NCI-H524 treated with DMSO at 0.1 percent for 48 hours (cell line): ENCODE data around the gene NLRP3.
"Not testable (repeated sequence)": the region's sequence is repeated elsewhere in the genome, so short reads cannot be mapped to it uniquely, and the experiment has no call there.

Experiments
- DNase-seq: peaks from one replicate; lab custom pipeline; 2025; lab: John Stamatoyannopoulos, UW

The NLRP3 gene

GRCh38 chr1:247415423-247416361 is at the start of gene NLRP3:
Gene NLRP3 (plus strand): TSS chr1:247416173. CDS start chr1:247418801, 2,628 bp downstream.
- DNase-seq, result no peak

GRCh38 chr1:247366345-247366744 is 49.6 kb upstream of the NLRP3 start:
- DNase-seq, result not testable (repeated sequence)

GRCh38 chr1:247366926-247367645 is 48.9 kb upstream of the NLRP3 start:
- no peak for DNase-seq

GRCh38 chr1:247367786-247368422 is 48.1 kb upstream of the NLRP3 start:
- DNase-seq, result no peak

- no peak for DNase-seq
These were observed 47.4 kb upstream of the NLRP3 start for GRCh38 chr1:247368490-247369145.

- DNase-seq, result no peak
These were observed 44.9 kb upstream of the NLRP3 start for GRCh38 chr1:247370786-247371732.

- no peak for DNase-seq
These were observed 44.1 kb upstream of the NLRP3 start for GRCh38 chr1:247371801-247372259.

- DNase-seq, result no peak
These were observed 42.2 kb upstream of the NLRP3 start for GRCh38 chr1:247373721-247374141.

- DNase-seq, result not testable (repeated sequence)
These were observed 41.2 kb upstream of the NLRP3 start for GRCh38 chr1:247374651-247375334.

- DNase-seq, result no peak
These were observed 40.2 kb upstream of the NLRP3 start for GRCh38 chr1:247375747-247376146.

- no peak for DNase-seq
These were observed 39.3 kb upstream of the NLRP3 start for GRCh38 chr1:247376659-247377058.

- DNase-seq, result not testable (repeated sequence)
These were observed 38.3 kb upstream of the NLRP3 start for GRCh38 chr1:247377656-247378055.

GRCh38 chr1:247378334-247379073 is 37.5 kb upstream of the NLRP3 start:
- DNase-seq, result no peak

GRCh38 chr1:247385283-247385682 is 30.7 kb upstream of the NLRP3 start:
- no peak for DNase-seq

GRCh38 chr1:247386217-247386616 is 29.8 kb upstream of the NLRP3 start:
- DNase-seq, result no peak

- DNase-seq, result no peak
These were observed 29.3 kb upstream of the NLRP3 start for GRCh38 chr1:247386687-247387086.

- DNase-seq, result no peak
These were observed 28.9 kb upstream of the NLRP3 start for GRCh38 chr1:247387096-247387495.

GRCh38 chr1:247387565-247387964 is 28.4 kb upstream of the NLRP3 start:
- no peak for DNase-seq

GRCh38 chr1:247390116-247390791 is 25.7 kb upstream of the NLRP3 start:
- DNase-seq, result peak; percentile 24
